ENCODE data around the gene VN1R5.
"Not testable (repeated sequence)": the region's sequence is repeated elsewhere in the genome, so short reads cannot be mapped to it uniquely, and the experiment has no call there.

The VN1R5 gene

DNA sequence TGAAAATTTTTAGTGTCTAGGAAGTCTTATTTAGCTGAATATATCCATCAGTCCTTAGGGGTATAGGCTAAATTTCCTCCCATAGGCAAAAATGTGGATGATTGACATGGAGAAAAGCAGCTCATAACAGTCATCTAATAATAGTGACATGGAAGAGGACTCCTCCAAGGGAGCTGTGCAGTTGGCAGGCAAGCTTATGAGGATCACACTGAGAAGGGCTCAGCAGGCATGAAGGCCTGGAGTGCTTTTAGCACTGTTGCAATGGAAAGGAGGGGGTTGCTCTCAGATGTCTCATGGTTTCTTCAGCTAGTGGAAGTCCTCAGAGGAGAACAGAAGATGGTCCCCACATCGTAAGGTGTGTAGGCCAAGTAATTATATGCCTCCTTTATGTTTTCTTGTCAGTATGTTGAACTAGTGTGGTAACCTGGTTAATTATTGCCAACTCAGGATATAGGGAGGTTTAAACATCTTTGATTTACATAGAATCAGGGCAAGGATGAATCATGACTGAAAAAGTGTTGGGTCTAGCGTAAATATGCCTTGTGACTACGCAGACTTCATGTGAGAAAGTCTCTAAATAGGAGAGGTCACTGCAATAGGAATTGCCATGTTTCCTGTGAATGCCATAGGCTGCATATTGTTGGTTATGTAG lies 18.9 kb downstream of the VN1R5 start:
- DNase-seq = no peak

DNA sequence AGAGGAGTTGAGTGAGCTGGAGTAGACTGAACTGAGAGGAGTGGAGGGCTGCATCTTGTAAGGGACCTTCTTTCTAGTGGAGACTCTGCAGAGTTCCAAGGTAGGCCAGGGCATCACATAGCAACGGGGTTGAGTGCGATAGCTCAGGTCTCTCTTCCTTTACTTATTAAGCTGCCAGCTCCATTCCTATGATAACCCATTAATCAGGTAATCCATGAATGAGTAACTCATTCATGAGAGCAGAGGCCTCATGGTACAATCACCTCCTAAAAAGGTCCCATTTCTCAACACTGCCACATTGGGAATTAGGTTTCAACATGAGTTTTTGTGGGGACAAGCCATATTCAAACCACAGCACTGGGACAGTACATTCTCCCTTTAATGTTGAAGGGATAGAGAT lies 21.3 kb downstream of the VN1R5 start:
- DNase-seq = no peak

DNA sequence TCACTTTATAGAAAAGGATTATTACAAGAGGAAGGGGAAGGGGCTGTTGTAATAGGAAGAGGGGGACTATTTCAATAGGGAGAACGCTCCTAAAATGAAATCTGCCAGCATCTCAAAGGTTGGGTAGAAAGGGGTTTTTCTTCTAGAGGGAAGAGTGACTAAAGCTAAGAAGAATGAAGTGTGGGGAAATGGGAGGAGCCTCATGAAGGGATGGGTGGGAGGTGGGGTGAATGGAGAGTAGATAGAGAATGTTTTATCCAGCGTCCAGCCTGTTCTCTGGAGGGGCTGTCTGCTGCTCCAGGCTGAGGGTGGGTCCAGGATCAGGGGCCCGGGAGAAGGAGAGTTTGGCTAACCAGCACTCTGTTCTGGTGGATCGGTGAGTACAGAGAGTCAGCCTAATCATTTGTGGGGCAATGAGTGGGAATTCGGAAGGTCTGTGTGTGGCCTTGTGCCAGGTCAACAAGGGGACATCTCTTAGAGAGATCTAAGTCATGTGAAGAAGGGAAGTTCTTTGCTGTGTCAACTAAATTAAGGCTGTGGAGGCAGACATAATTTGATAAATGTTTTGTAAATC lies 25.2 kb downstream of the VN1R5 start:
- DNase-seq = no peak

DNA sequence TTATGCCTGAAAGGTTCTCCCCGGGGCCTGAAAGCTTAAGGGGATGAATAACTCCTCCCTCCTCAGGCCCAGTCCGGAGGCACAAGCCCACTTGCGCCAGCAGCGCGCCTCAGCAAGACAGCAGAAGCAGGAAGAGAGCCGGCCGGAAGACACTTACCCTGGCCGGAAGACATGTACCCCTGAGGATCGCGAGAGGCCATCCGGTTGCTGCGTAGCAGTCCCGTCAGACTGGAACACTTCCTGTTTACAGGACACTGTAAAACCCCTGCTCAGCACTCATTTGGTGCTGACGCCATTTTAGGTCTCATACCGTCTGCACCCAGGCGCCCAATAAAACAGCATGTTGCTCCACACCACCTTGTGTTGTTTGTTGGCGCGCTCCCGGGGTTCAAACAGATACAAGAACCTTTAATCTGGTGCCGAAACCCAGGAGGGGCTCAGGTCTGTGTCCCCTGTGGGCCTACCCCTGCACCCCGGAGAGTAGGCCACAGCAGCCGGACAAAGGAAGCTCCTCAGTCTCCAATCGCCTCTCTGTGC lies 30.3 kb downstream of the VN1R5 start:
- DNase-seq = no peak

- DNase-seq = no peak
Measured at GRCh38 chr1:247287460-247287859, 31.6 kb downstream of the VN1R5 start.

DNA sequence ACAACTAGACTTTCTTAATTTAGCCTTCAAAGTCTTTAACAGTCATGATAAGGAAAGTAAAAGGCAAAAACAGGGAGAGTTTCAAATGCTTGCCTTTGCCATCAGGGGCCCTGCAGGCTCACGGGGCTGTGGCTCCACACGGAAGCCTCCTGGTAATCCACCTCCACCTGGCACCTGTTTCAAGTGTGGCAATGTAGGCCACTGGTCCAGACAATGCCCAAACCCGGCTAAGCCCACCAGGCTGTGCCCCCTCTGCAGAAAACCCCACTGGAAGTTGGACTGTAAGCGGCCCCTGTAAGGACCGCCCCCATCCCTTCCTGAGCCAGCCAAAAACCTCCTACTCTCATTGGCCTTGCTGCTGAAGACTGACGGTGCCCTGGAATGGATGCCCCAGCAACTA lies 32.5 kb downstream of the VN1R5 start:
- no peak for DNase-seq

DNA sequence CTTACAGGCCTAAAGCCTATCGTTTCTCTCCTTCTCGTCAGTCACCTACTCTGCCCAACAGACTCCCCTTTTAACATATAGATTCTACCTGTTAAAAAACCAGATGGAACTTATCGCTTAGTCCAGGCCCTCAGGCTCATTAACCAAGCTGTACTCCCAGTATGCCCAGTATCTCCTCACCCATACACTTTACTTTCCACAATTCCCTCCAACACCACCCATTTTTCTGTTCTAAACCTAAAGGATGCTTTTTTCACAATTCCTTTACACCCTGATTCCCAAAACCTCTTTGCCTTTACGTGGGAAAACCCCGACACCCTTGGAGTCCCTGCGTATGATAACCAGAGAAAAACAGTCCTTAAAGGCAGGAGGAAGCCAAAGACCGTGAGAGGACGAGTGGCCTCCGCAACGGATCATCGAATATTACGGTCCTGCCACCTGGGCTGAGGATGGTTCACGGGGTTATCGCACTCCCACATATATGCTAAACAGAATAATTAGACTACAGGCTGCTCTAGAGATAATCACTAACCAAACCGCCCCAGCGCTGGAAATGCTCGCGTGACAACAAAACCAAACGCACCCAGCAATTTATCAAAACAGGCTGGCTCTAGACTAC lies 33.5 kb downstream of the VN1R5 start:
- not testable (repeated sequence) for DNase-seq

DNA sequence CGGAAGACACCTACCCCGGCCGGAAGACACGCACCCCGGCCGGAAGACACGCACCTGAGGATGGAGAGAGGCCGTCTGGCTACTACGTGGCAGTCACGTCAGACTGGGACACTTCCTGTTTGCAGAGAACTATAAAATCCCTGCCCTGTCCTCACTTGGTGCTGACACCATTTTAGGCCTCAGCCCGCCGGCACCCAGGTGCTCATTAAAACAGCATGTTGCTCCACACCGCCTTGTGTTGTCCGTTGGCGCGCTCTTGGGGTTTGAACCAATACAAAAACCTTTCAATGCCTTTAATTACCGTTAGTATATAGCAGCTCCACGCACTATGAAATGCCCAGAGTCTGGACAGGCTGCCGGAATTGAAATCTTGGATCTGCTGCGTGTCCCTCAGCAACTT lies 34.7 kb downstream of the VN1R5 start:
- no peak for DNase-seq

DNA sequence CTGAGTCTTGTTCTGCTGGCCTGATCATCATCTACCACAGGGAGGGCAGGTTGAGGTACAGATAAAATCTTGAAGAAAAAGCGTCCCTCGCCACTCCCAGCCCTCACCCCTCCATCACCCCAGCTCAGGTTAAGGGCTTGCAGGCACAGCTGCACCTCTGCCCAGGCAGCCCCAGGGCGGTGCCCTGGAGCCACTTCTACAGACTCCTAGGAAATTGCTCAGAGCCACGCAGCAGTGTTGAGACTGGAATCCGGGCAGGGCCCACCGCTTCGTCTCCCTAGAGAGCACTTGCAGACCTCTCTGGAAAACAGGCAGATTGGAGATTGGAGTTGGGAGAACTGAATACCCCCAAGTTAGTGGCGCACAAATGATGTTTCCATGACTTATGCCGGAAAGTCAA lies 35.3 kb downstream of the VN1R5 start:
- no peak for DNase-seq

DNA sequence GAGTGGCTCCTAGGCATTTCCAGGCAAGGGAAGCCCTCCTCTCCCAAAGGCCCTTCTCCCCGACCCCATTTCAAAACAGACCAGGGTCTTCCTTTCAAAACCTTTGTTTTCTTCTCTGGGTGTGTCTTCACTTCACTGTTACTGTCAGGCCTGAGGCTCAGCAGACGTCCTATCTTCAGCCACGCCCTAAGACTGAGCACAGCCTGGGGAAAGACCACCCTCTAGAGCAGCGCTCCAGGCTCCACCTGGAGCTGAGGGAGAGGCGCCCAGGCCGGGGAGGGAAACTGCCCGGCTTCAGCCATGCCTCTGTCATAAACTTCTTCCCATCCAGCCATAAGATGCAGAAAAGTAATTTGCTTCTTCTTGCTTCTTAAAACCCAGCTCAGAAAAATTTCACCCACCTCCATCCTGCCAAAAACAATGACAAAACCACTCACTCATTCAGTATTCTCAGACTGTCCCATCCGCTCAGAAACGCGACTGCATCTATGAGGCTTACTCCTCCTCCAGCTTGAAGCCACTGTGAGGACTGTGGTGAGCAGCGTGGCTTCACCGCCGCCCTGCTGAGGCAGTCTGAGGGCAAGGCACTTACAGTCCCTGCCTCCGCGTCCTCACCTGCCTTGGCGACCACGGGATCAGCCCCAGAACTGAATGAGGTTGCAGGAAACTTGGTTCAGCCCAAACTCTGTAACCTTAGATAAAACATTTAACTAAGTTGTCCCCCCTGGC lies 36.1 kb downstream of the VN1R5 start:
- DNase-seq = no peak

GRCh38 chr1:247293047-247293446 lies 37.2 kb downstream of the VN1R5 start:
- no peak for DNase-seq

DNA sequence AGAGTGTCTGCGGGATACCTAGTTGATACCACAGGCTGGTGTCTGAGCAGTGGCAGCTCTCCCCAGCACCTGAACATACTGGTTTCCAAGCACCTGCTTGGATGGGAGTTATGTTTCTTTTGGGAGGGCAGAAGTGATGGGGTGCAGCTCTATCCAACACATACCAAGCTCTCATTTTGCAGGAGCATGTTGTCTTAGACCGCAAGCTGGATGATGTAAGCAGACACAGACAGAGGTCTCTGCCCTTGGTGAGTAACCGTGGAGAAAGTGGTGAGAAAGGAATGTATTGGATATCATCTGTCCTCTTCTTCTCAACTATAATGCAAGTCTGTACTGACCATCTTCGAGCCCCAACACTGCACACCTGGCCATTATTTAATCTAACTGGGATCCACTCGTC lies 38.4 kb downstream of the VN1R5 start:
- DNase-seq = no peak

DNA sequence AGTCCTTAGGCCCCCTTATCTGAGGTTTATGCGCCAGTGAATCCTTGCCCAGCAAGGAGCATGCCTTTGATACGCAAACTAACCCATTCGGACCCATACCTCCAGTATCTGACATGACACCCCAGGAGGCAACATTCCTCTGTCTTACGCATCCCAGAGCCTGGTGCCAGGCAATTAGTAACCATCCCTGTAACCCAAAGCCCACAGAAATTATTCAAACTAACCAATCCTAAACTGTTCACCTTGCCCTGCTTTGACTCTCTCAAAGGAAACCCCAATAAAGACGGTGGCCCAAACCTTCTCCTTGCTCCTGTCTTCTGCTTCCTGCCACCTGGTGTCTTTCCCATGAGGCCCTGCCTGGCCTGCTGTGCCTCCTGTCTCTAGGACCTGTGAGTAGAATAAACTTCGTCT lies 39.4 kb downstream of the VN1R5 start:
- DNase-seq = no peak

GRCh38 chr1:247295746-247296145 lies 39.9 kb downstream of the VN1R5 start:
- DNase-seq = no peak

DNA sequence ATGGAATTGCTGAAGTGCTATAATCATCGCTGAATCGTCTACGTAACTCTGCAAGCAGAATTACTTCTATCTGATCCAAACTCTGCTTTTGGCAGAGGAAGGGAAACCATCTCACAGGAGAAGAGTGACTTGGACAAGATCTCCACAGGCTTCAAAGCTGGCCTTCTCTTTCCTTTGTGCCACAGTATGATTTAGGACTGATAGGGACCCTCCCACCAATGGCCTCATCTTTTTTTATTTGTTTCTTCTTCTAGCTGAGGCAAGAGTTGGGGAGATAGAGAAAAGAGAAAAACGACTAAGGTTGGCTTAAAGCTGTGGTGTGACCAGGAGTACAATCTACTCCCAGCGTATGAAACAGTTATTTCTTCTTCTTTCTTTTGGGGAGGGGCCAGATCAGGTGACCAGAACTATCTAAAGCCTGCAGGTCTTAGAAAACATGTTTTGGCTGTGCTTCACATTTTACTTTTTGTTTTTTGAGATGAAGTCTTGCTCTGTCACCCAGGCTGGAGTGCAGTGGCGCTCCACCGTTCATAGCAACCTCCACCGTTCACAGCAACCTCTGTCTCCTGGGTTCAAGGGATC lies 40.8 kb downstream of the VN1R5 start:
- DNase-seq = no peak

GRCh38 chr1:247297263-247298123 lies 41.6 kb downstream of the VN1R5 start:
- DNase-seq = no peak

GRCh38 chr1:247298124-247298481 lies 42.2 kb downstream of the VN1R5 start:
- no peak for DNase-seq

GRCh38 chr1:247298701-247299100 lies 42.8 kb downstream of the VN1R5 start:
- no peak for DNase-seq

DNA sequence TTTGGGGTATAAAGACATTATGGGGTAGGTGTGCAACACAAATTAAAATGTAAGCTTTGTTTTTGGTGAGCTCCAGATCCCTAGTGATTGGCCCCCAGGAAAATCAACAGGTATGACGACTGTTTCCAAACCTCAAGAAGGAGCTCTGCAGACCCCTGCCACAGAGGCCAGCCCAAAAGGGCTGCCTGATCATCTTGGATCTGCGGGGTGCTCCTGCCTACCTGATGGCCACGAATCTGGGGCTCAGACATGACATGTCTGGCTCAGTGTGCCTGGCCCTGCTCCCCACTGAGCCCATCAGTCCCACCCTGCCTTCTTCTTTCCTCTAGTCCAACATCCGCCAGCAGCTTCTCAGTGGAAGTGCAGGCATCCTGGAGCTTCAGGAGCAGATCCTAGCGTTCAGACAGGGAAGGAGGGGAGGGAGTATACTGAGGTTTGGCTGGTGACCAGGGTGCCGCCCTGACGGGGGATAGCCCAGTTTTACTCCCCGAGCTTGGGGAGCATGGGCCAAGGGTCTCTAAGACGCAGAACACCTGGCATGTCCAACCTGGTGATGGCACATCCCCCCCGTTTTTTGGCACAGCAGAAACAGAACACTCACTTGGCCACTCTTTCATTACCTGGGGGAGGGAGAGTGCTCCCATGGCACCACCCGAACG lies 44.0 kb downstream of the VN1R5 start:
- no peak for DNase-seq

GRCh38 chr1:247300491-247301175 lies 44.8 kb downstream of the VN1R5 start:
- no peak for DNase-seq

GRCh38 chr1:247301176-247301540 lies 45.3 kb downstream of the VN1R5 start:
- DNase-seq = no peak

Measured in NK-92 treated with Interleukin-12 subunit alpha and Interleukin-12 subunit beta, amount 100 ng/mL, for 24 hours (cell line).